HS-5 (cell line): Measurements from ENCODE around the gene DOK5.
A peak's percentile ranks its signal among the peaks of the same experiment; 100 is the strongest.

Experiments used
- DNase-seq: peaks from one replicate; pipeline ENCODE4 v3.0.0-alpha.2; 2012; ENCODE audit warnings: low read depth

DOK5 gene

GRCh38 chr20:54618412-54618811, 143.0 kb downstream of the DOK5 start:
- DNase-seq = no peak

- no peak for DNase-seq
Measured at GRCh38 chr20:54619181-54619580, 143.8 kb downstream of the DOK5 start.

DNA sequence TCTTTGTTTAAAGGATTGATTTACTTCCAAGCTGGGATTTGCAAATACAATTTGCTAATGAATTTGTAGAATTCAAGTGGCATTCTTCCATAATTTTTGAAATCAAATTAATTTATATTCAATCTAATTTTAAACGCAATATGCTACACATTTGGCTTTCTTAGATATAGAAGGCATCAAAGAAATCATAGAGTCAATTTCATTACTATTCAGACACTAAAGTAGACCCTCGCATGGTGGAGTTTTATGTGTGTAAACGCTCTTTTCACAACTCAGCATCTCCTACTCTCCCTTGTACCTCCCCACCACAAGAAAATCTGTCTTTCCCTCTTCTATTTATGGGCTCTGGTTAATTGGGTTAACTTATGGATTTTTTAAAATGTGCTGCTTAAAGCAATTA, 144.3 kb downstream of the DOK5 start:
- DNase-seq = no peak

GRCh38 chr20:54620611-54621010, 145.2 kb downstream of the DOK5 start:
- no peak for DNase-seq

- no peak for DNase-seq
Measured at GRCh38 chr20:54622333-54623295, 147.2 kb downstream of the DOK5 start.

- no peak for DNase-seq
Measured at GRCh38 chr20:54623991-54624569, 148.7 kb downstream of the DOK5 start.

DNA sequence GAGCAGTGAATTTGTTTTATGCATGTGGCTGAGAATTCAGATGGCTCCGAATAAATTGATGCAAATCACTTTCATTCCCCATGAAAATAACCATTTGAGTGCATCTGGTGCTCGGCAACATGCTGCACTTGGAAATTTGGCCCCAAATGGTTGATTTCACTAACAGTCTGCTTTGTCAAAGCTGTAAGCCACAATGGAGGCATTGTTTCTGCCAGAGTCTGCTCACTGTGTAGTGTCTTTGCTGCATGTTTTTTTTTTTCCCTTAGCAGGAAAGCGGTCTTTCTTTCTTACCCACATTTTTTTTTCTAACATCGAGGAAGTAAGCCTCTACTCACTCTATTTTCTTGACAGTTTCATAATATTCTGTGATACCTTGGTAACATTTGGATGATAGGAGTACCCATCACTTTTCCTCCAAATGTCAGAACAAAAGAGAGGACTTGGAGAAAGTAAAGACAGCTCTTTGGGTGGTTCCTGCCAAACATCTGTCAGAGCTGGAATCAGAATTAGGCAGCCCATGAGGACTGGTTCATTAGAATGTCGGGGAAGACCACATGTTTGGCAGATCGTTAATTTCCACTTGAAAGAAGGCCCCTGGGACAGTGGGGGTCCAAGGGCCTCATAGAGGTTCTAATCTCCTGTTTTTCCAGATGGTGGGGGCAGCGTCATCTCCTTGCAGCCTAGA, 149.5 kb downstream of the DOK5 start:
- DNase-seq = no peak

DNA sequence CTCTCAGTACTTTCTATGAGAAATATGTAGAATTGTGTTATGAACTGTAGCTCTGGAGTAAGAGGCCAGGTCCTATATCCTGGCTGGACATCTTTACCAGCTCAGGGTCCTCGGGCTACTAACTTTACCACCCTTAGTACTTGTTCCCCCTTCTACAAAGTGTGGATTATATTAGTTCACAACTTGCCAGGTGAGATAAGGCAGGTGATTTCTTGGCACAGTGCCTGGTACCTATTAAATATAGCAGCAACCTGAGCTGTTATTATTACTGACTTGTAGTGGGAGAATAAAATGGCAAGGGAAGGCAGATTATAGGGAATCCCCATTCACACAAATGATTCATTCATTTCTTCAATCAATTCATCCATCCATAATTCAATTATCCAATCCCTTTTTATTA, 150.1 kb downstream of the DOK5 start:
- DNase-seq = no peak

DNA sequence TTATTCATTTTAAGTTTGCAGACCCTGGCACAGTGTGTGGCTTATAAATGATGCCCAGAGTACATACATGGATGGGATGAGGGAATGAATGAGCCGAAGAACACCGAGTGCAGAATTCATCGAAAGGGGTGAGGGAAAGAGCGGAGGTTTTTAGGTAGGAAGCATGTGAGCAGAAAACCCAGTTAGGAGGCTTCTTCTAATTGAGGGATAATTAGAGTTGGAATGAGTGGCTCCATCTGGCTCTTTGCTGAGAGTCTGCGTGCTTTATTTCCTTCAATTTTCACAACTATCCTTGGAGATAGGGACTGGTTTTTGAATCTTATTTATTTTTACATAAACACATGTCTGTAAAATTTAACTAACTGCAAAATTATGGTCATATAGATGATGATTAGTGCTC, 150.7 kb downstream of the DOK5 start:
- no peak for DNase-seq

- no peak for DNase-seq
Measured at GRCh38 chr20:54629632-54630031, 154.2 kb downstream of the DOK5 start.

DNA sequence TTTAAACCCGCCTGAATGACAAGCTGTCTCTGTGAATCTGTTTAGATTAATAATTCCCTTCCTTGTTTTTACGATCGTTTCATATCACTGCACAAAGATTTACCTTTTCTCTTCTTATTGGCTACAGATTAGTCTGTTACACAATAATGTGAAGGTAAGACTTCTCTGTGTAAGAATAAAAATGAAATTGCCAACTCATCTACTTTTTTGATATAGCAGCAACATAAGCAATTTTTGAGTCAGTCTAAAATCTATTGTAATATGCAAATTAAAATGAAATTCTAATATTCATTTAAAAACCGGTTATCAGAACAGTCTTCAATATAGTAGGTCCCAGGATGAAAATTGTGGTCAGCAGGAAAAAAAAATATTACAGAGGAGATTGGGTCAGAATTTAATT, 155.2 kb downstream of the DOK5 start:
- no peak for DNase-seq

DNA sequence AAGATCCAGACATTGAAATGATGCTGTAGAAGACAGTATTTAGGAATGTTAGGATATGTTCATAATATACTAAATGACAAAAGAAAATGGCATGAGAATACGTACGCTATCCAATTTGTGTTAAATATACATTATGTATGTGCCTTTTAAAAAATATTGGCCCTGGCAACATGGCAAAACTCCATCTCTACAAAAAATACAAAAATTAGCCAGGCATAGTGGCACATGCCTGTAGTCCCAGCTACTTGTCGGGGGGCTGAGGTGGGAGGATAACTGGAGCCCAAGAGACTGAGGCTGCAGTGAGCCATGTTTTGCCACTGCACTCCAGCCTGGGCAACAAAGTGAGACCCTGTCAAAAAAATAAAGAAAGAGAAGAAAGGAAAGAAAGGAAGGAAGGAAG, 155.7 kb downstream of the DOK5 start:
- no peak for DNase-seq

- no peak for DNase-seq
Measured at GRCh38 chr20:54633374-54634355, 158.3 kb downstream of the DOK5 start.

DNA sequence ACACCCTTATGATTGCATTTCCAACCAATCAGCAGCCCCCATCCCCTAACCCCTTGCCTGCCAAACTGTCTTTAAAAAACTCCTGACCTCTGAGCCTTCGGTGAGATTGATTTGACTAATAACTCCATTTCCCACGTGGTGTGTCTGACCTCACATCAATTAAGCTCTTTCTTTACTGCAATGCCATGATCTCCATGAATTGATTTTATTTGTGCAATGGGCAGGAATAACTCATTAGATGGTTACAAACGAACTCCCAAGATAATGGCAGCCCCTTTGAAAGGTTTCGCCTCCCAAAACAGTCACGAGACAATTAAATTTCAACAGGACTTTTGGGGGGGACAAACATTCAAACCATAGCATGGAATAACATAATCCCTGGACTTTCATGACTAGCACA, 161.2 kb downstream of the DOK5 start:
- DNase-seq = no peak

- DNase-seq = no peak
Measured at GRCh38 chr20:54639941-54640340, 164.5 kb downstream of the DOK5 start.

GRCh38 chr20:54640800-54641199, 165.4 kb downstream of the DOK5 start:
- no peak for DNase-seq

- no peak for DNase-seq
Measured at GRCh38 chr20:54642864-54643667, 167.7 kb downstream of the DOK5 start.

DNA sequence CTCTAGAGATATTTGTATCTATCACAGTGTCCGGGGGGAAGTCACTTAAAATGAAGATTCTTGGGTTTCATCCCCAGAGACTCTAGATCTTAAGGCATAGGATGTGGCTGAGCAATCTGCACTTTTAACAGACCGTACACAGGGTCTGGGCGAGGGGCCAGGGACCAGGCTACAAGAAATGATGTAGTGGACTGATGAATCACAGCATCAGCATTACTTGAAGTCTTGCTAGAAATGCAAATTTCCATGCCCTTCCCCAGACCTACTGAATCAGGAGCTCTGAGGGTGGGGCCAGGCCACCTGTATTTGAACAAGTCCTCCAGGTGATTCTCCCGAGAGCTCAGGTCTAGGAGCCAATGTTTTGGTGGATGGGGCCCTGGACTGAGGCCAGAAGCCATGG, 168.4 kb downstream of the DOK5 start:
- DNase-seq = peak; percentile 100

DNA sequence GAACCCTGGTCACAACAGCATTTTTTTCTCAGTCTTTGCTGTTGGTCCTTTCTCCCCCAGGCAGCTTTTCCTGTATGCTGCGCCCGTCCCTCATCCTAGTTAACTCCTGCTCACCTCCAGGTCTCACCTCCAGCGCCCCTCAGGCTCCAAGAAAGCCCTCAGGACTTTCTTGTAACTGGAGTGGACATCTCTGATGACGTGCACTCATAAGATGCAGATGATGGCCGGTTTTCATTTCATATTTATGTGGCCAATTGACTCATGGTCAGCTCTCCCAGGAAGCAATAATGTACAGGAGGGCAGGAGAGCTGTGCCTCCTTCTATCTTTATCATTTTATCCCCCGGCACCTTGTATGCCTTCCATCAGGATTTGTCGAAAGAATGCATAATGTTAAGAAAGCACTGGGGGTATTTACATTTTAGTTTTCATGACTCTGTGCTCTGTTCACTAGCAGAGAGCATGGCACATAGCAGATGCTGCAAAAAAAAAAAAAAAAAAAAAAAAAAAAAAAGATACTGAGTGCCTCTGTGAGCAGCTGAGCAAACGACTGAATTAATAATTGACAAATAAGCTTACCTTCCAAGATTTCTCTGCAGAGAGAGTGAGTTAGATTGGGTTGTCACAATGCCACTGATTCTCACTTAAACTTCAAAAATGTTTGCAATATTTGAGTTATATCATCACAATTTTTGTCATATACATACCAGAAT, 170.2 kb downstream of the DOK5 start:
- DNase-seq = no peak

GRCh38 chr20:54646156-54646517, 170.7 kb downstream of the DOK5 start:
- no peak for DNase-seq
